SK-N-SH (cell line): ENCODE results near the gene BGN. TPM values are rescaled to one million over a fixed set of nuclear protein-coding genes. Genes with fewer than 3 reads are reported as not detected.

Experiments used
- CTCF ChIA-PET: fragments of 300-600, 350-600 bp; formaldehyde crosslinking; extraction: SDS; loops from one replicate; lab custom pipeline; 2021; lab: Yijun Ruan, JAX
- POLR2A ChIA-PET: fragments of 350-600 bp; sonication (Branson Sonifier 250); formaldehyde crosslinking; extraction: SDS; loops from one replicate; lab custom pipeline; 2020; ENCODE audit warnings: antibody characterized with exemption, inconsistent platforms; lab: Yijun Ruan, JAX
- DNase-seq: peaks from one replicate; pipeline ENCODE4 v3.0.0; 2012
- H2AFZ ChIP-seq: fragments of 200-600 bp; sonication (generic); 2 replicates; pipeline ENCODE4 v1.8.1; 2016; ENCODE audit warnings: antibody characterized with exemption, mild to moderate bottlenecking, low read depth
- H3F3A ChIP-seq: fragments of 200-600 bp; sonication (generic); replicated peaks from 2 replicates; pipeline ENCODE3; 2016; ENCODE audit warnings: antibody characterized with exemption, mild to moderate bottlenecking; ENCODE audit not compliant: insufficient read depth
- H3K27ac ChIP-seq, 2 experiments: fragments of 200-500 bp in 1 of 2; fragments of 200-600 bp in 1 of 2; sonication (Bioruptor generic) in 1 of 2; sonication (generic), shearing (Covaris generic) in 1 of 2; 2 replicates each; pipeline versions ENCODE4 v1.5.1 to v1.6.1; 2014 to 2016; ENCODE audit warnings: low read depth in 2 of 2, inconsistent platforms in 1 of 2, low read length in 1 of 2, mild to moderate bottlenecking in 1 of 2, mixed read lengths in 1 of 2
- H3K27me3 ChIP-seq: fragments of 200-600 bp; sonication (generic), shearing (Covaris generic); 2 replicates; pipeline ENCODE4 v1.6.1; 2016; ENCODE audit warnings: mixed run types; ENCODE audit not compliant: insufficient read depth
- H3K36me3 ChIP-seq, 2 experiments: fragments of 200-500 bp in 1 of 2; fragments of 200-600 bp in 1 of 2; sonication (Bioruptor generic) in 1 of 2; sonication (generic) in 1 of 2; replicated peaks in 1 of 2; 2 replicates each; pipeline versions ENCODE3 to v1.5.1; 2014 to 2016; ENCODE audit warnings: low read length in 1 of 2, mild to moderate bottlenecking in 1 of 2; ENCODE audit not compliant: insufficient read depth in 2 of 2, control insufficient read depth in 1 of 2
- H3K4me1 ChIP-seq, 2 experiments: fragments of 200-500 bp in 1 of 2; fragments of 200-600 bp in 1 of 2; sonication (Bioruptor generic) in 1 of 2; sonication (generic), shearing (Covaris generic) in 1 of 2; 2 replicates each; pipeline versions ENCODE4 v1.5.1 to v1.6.1; 2014 to 2016; ENCODE audit warnings: low read depth in 1 of 2, low read length in 1 of 2, mixed run types in 1 of 2; ENCODE audit not compliant: insufficient read depth in 2 of 2, control insufficient read depth in 1 of 2
- H3K4me2 ChIP-seq: fragments of 200-600 bp; sonication (generic), shearing (Covaris generic); 2 replicates; pipeline ENCODE4 v1.6.1; 2017; ENCODE audit warnings: mixed run types
- H3K4me3 ChIP-seq, 2 experiments: fragments of 200-500 bp in 1 of 2; fragments of 200-600 bp in 1 of 2; sonication (Bioruptor generic) in 1 of 2; sonication (generic), shearing (Covaris generic) in 1 of 2; 2 replicates each; pipeline versions ENCODE4 v1.5.1 to v1.8.1; 2014 to 2016; ENCODE audit warnings: low read depth in 2 of 2, inconsistent platforms in 1 of 2, low read length in 1 of 2, mild to moderate bottlenecking in 1 of 2, mixed read lengths in 1 of 2, moderate library complexity in 1 of 2
- H3K79me2 ChIP-seq: fragments of 200-600 bp; sonication (generic); 2 replicates; pipeline ENCODE4 v1.8.1; 2017; ENCODE audit warnings: mild to moderate bottlenecking; ENCODE audit not compliant: insufficient read depth
- H3K9ac ChIP-seq: fragments of 200-600 bp; sonication (generic); 2 replicates; pipeline ENCODE4 v1.6.1; 2017; ENCODE audit warnings: mixed run types
- H3K9me2 ChIP-seq: fragments of 200-600 bp; sonication (generic); 2 replicates; pipeline ENCODE4 v1.6.1; 2017; ENCODE audit warnings: mixed run types
- H3K9me3 ChIP-seq: fragments of 200-600 bp; sonication (generic); 2 replicates; pipeline ENCODE4 v1.6.1; 2017; ENCODE audit warnings: mixed run types, mild to moderate bottlenecking, moderate library complexity
- H4K20me1 ChIP-seq: fragments of 200-600 bp; sonication (generic); 2 replicates; pipeline ENCODE4 v1.6.1; 2017; ENCODE audit warnings: mild to moderate bottlenecking, mixed run types; ENCODE audit not compliant: insufficient read depth
- CHD2 ChIP-seq: fragments of 150-350 bp; IDR thresholded peaks from 2 replicates; pipeline ENCODE4 v1.6.1; 2018; ENCODE audit warnings: low read length; ENCODE audit not compliant: partially characterized antibody
- CTCF ChIP-seq: fragments of 200-600 bp; sonication (generic); IDR thresholded peaks from 2 replicates; pipeline ENCODE4 v1.6.1; 2017; ENCODE audit warnings: antibody characterized with exemption, mild to moderate bottlenecking, moderate library complexity
- EZH2phosphoT487 ChIP-seq: fragments of 200-600 bp; sonication (generic); IDR thresholded peaks from 2 replicates; pipeline ENCODE4 v1.6.1; 2017; ENCODE audit warnings: low read depth, mixed run types, mild to moderate bottlenecking, antibody characterized with exemption, moderate library complexity, borderline replicate concordance
- FOXM1 ChIP-seq: IDR thresholded peaks from 2 replicates; pipeline ENCODE4 v1.4.0; 2012; ENCODE audit warnings: low read depth, mild to moderate bottlenecking
- GABPA ChIP-seq: IDR thresholded peaks from 2 replicates; pipeline ENCODE4 v1.4.0; 2012; ENCODE audit warnings: low read depth, mild to moderate bottlenecking
- GATA2 ChIP-seq: sonication (generic); formaldehyde crosslinking; IDR thresholded peaks from 2 replicates; pipeline ENCODE4 v1.5.0; 2020; ENCODE audit warnings: mild to moderate bottlenecking, missing genetic modification reagents
- IRF3 ChIP-seq: fragments of 150-350 bp; IDR thresholded peaks from 2 replicates; pipeline ENCODE4 v1.6.1; 2016; ENCODE audit warnings: mild to moderate bottlenecking, low read depth, low read length
- MAX ChIP-seq: IDR thresholded peaks from 2 replicates; pipeline ENCODE4 v1.4.0; 2012; ENCODE audit warnings: low read depth
- NRF1 ChIP-seq: IDR thresholded peaks from 2 replicates; pipeline ENCODE4 v1.6.1; 2012; ENCODE audit warnings: low read depth, mild to moderate bottlenecking, low read length
- RAD21 ChIP-seq: IDR thresholded peaks from 2 replicates; pipeline ENCODE4 v1.6.1; 2012; ENCODE audit warnings: mild to moderate bottlenecking, low read length
- RCOR1 ChIP-seq: fragments of 150-350 bp; IDR thresholded peaks from 2 replicates; pipeline ENCODE4 v1.6.1; 2017; ENCODE audit warnings: antibody characterized with exemption, low read length
- REST ChIP-seq: IDR thresholded peaks from 2 replicates; pipeline ENCODE4 v1.6.1; 2012; ENCODE audit warnings: mild to moderate bottlenecking, low read depth, low read length, moderate library complexity
- RFX5 ChIP-seq: IDR thresholded peaks from 2 replicates; pipeline ENCODE4 v1.6.1; 2012; ENCODE audit warnings: mild to moderate bottlenecking, improper control_type of control experiment, low read length
- RXRA ChIP-seq: IDR thresholded peaks from 2 replicates; pipeline ENCODE4 v1.4.0; 2012; ENCODE audit warnings: low read depth, mild to moderate bottlenecking, borderline replicate concordance
- SIN3A ChIP-seq: IDR thresholded peaks from 2 replicates; pipeline ENCODE4 v1.6.1; 2012; ENCODE audit warnings: low read depth, mild to moderate bottlenecking, low read length, moderate library complexity, borderline replicate concordance
- SMC3 ChIP-seq: IDR thresholded peaks from 2 replicates; pipeline ENCODE4 v1.6.1; 2012; ENCODE audit warnings: low read depth, low read length, improper control_type of control experiment
- TCF12 ChIP-seq: IDR thresholded peaks from 2 replicates; pipeline ENCODE4 v1.4.0; 2012
- YY1 ChIP-seq: IDR thresholded peaks from 2 replicates; pipeline ENCODE4 v1.4.0; 2012; ENCODE audit warnings: low read depth, mild to moderate bottlenecking
- ZBTB33 ChIP-seq: IDR thresholded peaks from 2 replicates; pipeline ENCODE4 v1.4.0; 2012; ENCODE audit warnings: low read depth, borderline replicate concordance
- WGBS: methylation state at CpG from one replicate; pipeline ENCODE4 v1.1.6; 2017; ENCODE audit warnings: low lambda C conversion rate; 5-methylcytosine and 5-hydroxymethylcytosine counted together
- polyA plus RNA-seq, 3 experiments: library from polyadenylated mRNA; depleted of rRNA; stranded (reverse); fragments of >200 nt; gene quantifications; 2 replicates each; pipeline ENCODE4 v1.2.3, GENCODE V29; 2012

The BGN gene
- polyA plus RNA-seq, 1 of the 3 experiments (the other 2 are of a cell fraction): 28.9 TPM

- Histone ChIP-seq H3K4me2 (no peak overlapping the region), H3K4me3 (no peak overlapping the region), H3K9me3 (no peaks in the 10 kb centered on the region), H3F3A (peaks cover 4% of the 10 kb centered on the region), H3K36me3 (no peaks in the 10 kb centered on the region), H3K79me2 (no peaks in the 10 kb centered on the region), H3K27me3 (peaks cover 52% of the 10 kb centered on the region), H3K9me2 (no peaks in the 10 kb centered on the region), H3K4me1 (peaks cover 0 to 67% of the 10 kb centered on the region in 2 experiments; a peak in 3 of 4 replicates), H4K20me1 (no peaks in the 10 kb centered on the region), H3K9ac (no peak overlapping the region), H2AFZ (no peak overlapping the region), H3K27ac (peak overlapping the region in 1 of 2 experiments; percentile 39; a peak in 2 of 4 replicates)
- no peak for DNase-seq
- ChIA-PET CTCF (interaction anchor here (0.9 to 1.5 kb wide), 2 partner anchors 32 to 52 kb away, joined by 3 read pairs; no protein-coding TSS in a partner anchor), POLR2A (no interaction called here)
- TF ChIP-seq EZH2phosphoT487 (no peak), NRF1 (no peak), RAD21 (no peak), RFX5 (no peak), MAX (no peak), SIN3A (no peak), RCOR1 (no peak), REST (no peak), YY1 (no peak), SMC3 (no peak), TCF12 (no peak), CHD2 (no peak), GABPA (no peak), GATA2 (no peak)
- 41% methylated on average over 7 of the region's 7 CpGs for WGBS
Measured at GRCh38 chrX:153523269-153523668, 28.5 kb downstream of the BGN start.

- H3K4me1 ChIP-seq: peaks cover 0 to 68% of the 10 kb centered on the region in 2 experiments; a peak in 3 of 4 replicates
- CTCF ChIA-PET: interaction anchor here (0.9 to 1.5 kb wide), 3 partner anchors 29 to 63 kb away, joined by 3 read pairs; partner anchors contain the start of gene BGN
Measured at GRCh38 chrX:153524234-153524633, 29.5 kb downstream of the BGN start.

More at GRCh38 chrX:153524234-153524633, 29.5 kb downstream of the BGN start:
- H3K79me2 ChIP-seq: no peaks in the 10 kb centered on the region
- 73% methylated on average over 2 of the region's 3 CpGs for WGBS
- H3K27me3 ChIP-seq: peaks cover 42% of the 10 kb centered on the region
- POLR2A ChIA-PET: no interaction called here
- H3F3A ChIP-seq: peaks cover 4% of the 10 kb centered on the region
- H3K9me3 ChIP-seq: no peaks in the 10 kb centered on the region
- H2AFZ ChIP-seq: no peak overlapping the region
- DNase-seq: no peak
- H3K4me3 ChIP-seq: no peak overlapping the region
- no peaks in the 10 kb centered on the region for H3K36me3 ChIP-seq
- no peak overlapping the region for H3K9ac ChIP-seq
- H3K27ac ChIP-seq: peak overlapping the region in 1 of 2 experiments; percentile 92; a peak in 2 of 4 replicates
- no peak overlapping the region for H3K4me2 ChIP-seq
- H4K20me1 ChIP-seq: no peaks in the 10 kb centered on the region
- TF ChIP-seq MAX (no peak), SMC3 (no peak), CTCF (no peak), IRF3 (no peak), FOXM1 (no peak), RXRA (no peak), TCF12 (no peak), ZBTB33 (no peak), NRF1 (no peak), GABPA (no peak)
- TF ChIP-seq, all 33 proteins: peak for 0
- no peaks in the 10 kb centered on the region for H3K9me2 ChIP-seq
